HEK293 (cell line): ENCODE measurements around the gene CDCP2.

ENCODE experiments used
- CTCF ChIA-PET: fragments of 350-600 bp; formaldehyde crosslinking; extraction: SDS; loops from one replicate; lab custom pipeline; 2021; ENCODE audit warnings: antibody characterized with exemption; lab: Yijun Ruan, JAX
- POLR2A ChIA-PET: fragments of 300-600 bp; formaldehyde crosslinking; extraction: SDS; loops from one replicate; lab custom pipeline; 2020; ENCODE audit warnings: antibody characterized with exemption, inconsistent platforms; lab: Yijun Ruan, JAX
- H3K27ac ChIP-seq: fragments of 200-500 bp; sonication (Bioruptor generic); 2 replicates; pipeline ENCODE4 v1.5.1; 2014; ENCODE audit warnings: low read depth, low read length, control low read depth, inconsistent platforms; ENCODE audit errors: extremely low read depth
- H3K36me3 ChIP-seq, 2 experiments: fragments of 200-500 bp in 1 of 2; sonication (Bioruptor generic) in 1 of 2; 1 replicate in 1 of 2; 2 replicates in 1 of 2; pipeline ENCODE4 v1.5.1; 2014 to 2017; ENCODE audit warnings: inconsistent platforms in 2 of 2, low read length in 2 of 2; ENCODE audit not compliant: control insufficient read depth in 2 of 2, insufficient read depth in 1 of 2
- H3K4me1 ChIP-seq: fragments of 200-500 bp; sonication (Bioruptor generic); 2 replicates; pipeline ENCODE4 v1.5.1; 2014; ENCODE audit warnings: mild to moderate bottlenecking, low read length, inconsistent platforms; ENCODE audit not compliant: control insufficient read depth, insufficient read depth
- H3K4me3 ChIP-seq: 2 replicates; pipeline ENCODE4 v1.5.1; 2011; ENCODE audit warnings: low read depth, mild to moderate bottlenecking, control low read depth, low read length, moderate library complexity
- H3K9me3 ChIP-seq: fragments of 200-500 bp; sonication (Bioruptor generic); 2 replicates; pipeline ENCODE4 v1.5.1; 2014; ENCODE audit warnings: low read depth, low read length, inconsistent platforms; ENCODE audit not compliant: control insufficient read depth, insufficient read depth
- KLF10 ChIP-seq: fragments of 450-650 bp; IDR thresholded peaks from 2 replicates; pipeline ENCODE4 v1.5.1; 2018; ENCODE audit warnings: missing biosample characterization, mild to moderate bottlenecking, missing genetic modification characterization
- KLF16 ChIP-seq: fragments of 450-650 bp; formaldehyde crosslinking; IDR thresholded peaks from 2 replicates; pipeline ENCODE4 v1.5.1; 2017; ENCODE audit warnings: missing biosample characterization, missing genetic modification characterization
- ZBTB17 ChIP-seq: fragments of 450-650 bp; formaldehyde crosslinking; IDR thresholded peaks from 2 replicates; pipeline ENCODE4 v1.5.1; 2016; ENCODE audit warnings: missing biosample characterization, missing genetic modification characterization
- ZFP37 ChIP-seq: fragments of 450-650 bp; formaldehyde crosslinking; IDR thresholded peaks from 2 replicates; pipeline ENCODE4 v1.5.1; 2016; ENCODE audit warnings: missing biosample characterization, missing genetic modification characterization
- ZNF114 ChIP-seq: fragments of 450-650 bp; formaldehyde crosslinking; IDR thresholded peaks from 2 replicates; pipeline ENCODE4 v1.5.0; 2017; ENCODE audit warnings: missing biosample characterization, missing genetic modification characterization
- ZNF132 ChIP-seq: fragments of 450-650 bp; formaldehyde crosslinking; IDR thresholded peaks from 2 replicates; pipeline ENCODE4 v1.5.1; 2017; ENCODE audit warnings: missing biosample characterization, missing genetic modification characterization, borderline replicate concordance
- ZNF2 ChIP-seq: fragments of 450-650 bp; formaldehyde crosslinking; IDR thresholded peaks from 2 replicates; pipeline ENCODE4 v1.5.1; 2016; ENCODE audit warnings: missing biosample characterization, missing genetic modification characterization
- ZNF211 ChIP-seq: fragments of 450-650 bp; formaldehyde crosslinking; IDR thresholded peaks from 2 replicates; pipeline ENCODE4 v1.5.1; 2016; ENCODE audit warnings: low read depth, missing biosample characterization, missing genetic modification characterization
- ZNF239 ChIP-seq: fragments of 450-650 bp; formaldehyde crosslinking; IDR thresholded peaks from 2 replicates; pipeline ENCODE4 v1.5.1; 2016; ENCODE audit warnings: missing biosample characterization, missing genetic modification characterization
- ZNF335 ChIP-seq: fragments of 450-650 bp; formaldehyde crosslinking; conservative IDR thresholded peaks from 2 replicates; pipeline ENCODE4 v1.5.1; 2016; ENCODE audit warnings: missing biosample characterization, missing genetic modification characterization
- ZNF404 ChIP-seq: fragments of 450-650 bp; formaldehyde crosslinking; IDR thresholded peaks from 2 replicates; pipeline ENCODE4 v1.5.1; 2017; ENCODE audit warnings: missing biosample characterization, missing genetic modification characterization
- ZNF521 ChIP-seq: fragments of 450-650 bp; formaldehyde crosslinking; IDR thresholded peaks from 2 replicates; pipeline ENCODE4 v1.5.1; 2017; ENCODE audit warnings: missing biosample characterization, mild to moderate bottlenecking, missing genetic modification characterization
- ZNF530 ChIP-seq: fragments of 450-650 bp; formaldehyde crosslinking; IDR thresholded peaks from 2 replicates; pipeline ENCODE4 v1.5.1; 2016; ENCODE audit warnings: low read depth, missing biosample characterization, missing genetic modification characterization
- ZNF560 ChIP-seq: fragments of 450-650 bp; formaldehyde crosslinking; IDR thresholded peaks from 2 replicates; pipeline ENCODE4 v1.5.1; 2017; ENCODE audit warnings: missing biosample characterization, missing genetic modification characterization, borderline replicate concordance
- ZNF610 ChIP-seq: fragments of 450-650 bp; formaldehyde crosslinking; IDR thresholded peaks from 2 replicates; pipeline ENCODE4 v1.5.1; 2016; ENCODE audit warnings: missing biosample characterization, missing genetic modification characterization, borderline replicate concordance
- TF ChIP-seq, protein P1 (sequence below): fragments of 450-650 bp; formaldehyde crosslinking; IDR thresholded peaks from 2 replicates; pipeline ENCODE4 v1.5.1; 2017; ENCODE audit warnings: missing biosample characterization, mild to moderate bottlenecking, missing genetic modification characterization, moderate library complexity
- TF ChIP-seq, protein P2 (sequence below): fragments of 450-650 bp; formaldehyde crosslinking; IDR thresholded peaks from 2 replicates; pipeline ENCODE4 v1.5.1; 2016; ENCODE audit warnings: missing biosample characterization, missing genetic modification characterization
- TF ChIP-seq, protein P3 (sequence below): sonication (generic); formaldehyde crosslinking; IDR thresholded peaks from 2 replicates; pipeline ENCODE4 v1.8.1; 2022; ENCODE audit warnings: mild to moderate bottlenecking, moderate library complexity, missing genetic modification reagents
- TF ChIP-seq, protein P4 (sequence below): fragments of 450-650 bp; formaldehyde crosslinking; IDR thresholded peaks from 2 replicates; pipeline ENCODE4 v1.5.1; 2017; ENCODE audit warnings: missing biosample characterization, missing genetic modification characterization
- TF ChIP-seq, protein P5 (sequence below): fragments of 450-650 bp; formaldehyde crosslinking; IDR thresholded peaks from 2 replicates; pipeline ENCODE4 v1.5.1; 2016; ENCODE audit warnings: missing biosample characterization, missing genetic modification characterization

Gene CDCP2

DNA sequence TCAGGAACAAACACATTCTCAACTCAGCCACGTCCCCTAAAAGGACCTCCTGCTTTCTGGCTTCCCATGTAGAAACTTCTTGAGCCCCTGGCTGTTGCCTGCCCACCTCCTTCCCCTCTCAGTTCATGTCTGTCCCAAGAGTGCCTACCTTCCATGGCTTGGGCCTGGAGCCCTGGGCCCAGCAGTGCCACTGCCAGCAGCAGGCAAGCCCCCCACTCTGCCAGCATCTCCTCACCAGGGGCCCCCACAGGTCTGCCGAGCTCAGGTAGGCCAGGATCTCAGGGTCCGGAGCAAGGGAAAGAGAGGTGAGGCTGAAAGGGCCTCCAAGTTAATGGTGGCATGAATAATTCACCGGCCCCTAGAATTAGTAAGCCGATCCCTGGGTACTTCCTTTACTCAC is at the start of gene CDCP2:
CDCP2 (minus strand) TSS at position 305 of the 400 bp plus-strand sequence; CDS start at position 227, 78 bp downstream.
- ChIA-PET CTCF (interaction anchor here (0.6 kb wide), 1 partner anchor 28 kb away, joined by 3 read pairs; no protein-coding TSS in a partner anchor), POLR2A (no interaction called here)
- H3K36me3 ChIP-seq, result no peaks in the 10 kb centered on the region
- TF ChIP-seq ZNF114 (no peak), ZBTB17 (tag by site-specific recombination) (no peak), ZNF239 (tag by site-specific recombination) (no peak), ZNF530 (no peak)
- TF ChIP-seq, protein P1, sequence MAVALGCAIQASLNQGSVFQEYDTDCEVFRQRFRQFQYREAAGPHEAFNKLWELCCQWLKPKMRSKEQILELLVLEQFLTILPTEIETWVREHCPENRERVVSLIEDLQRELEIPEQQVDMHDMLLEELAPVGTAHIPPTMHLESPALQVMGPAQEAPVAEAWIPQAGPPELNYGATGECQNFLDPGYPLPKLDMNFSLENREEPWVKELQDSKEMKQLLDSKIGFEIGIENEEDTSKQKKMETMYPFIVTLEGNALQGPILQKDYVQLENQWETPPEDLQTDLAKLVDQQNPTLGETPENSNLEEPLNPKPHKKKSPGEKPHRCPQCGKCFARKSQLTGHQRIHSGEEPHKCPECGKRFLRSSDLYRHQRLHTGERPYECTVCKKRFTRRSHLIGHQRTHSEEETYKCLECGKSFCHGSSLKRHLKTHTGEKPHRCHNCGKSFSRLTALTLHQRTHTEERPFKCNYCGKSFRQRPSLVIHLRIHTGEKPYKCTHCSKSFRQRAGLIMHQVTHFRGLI (tag by site-specific recombination), result no peak
- no peak within 1 kb of the TSS for H3K4me3 ChIP-seq
- no peaks in the 10 kb centered on the region for H3K4me1 ChIP-seq
- no peaks in the 10 kb centered on the region for H3K9me3 ChIP-seq
- no peak within 1 kb of the TSS for H3K27ac ChIP-seq

DNA sequence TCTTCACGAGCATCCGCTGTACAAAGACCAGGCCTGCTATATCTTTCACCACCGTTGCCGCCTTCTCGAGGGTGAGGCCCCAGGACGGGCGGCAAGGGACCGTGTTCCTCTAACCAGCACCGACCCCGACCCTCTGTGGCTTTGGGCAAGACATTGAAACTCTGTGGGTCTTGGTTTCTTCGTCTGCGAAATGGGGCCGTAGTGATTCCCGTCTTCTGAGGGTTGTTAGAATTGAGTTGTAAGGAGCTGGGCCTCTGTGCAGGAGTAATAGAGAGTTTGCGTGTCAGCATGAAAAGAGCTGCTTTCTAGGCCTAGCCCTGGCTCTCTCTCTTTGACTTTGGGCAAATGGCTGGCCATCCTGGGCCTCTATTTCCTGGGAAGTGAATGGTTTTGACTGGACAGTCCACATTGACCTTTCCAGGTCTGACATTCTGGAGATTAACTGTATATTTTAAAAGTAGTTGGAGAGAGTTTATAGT is 47.8 kb upstream of the CDCP2 start:
- POLR2A ChIA-PET, result interaction anchor here (0.5 to 2.0 kb wide), 17 partner anchors 9 to 288 kb away, joined by 3 to 7 read pairs (median 4); no protein-coding TSS in a partner anchor
- H3K4me3 ChIP-seq, result peak overlapping the region; percentile 72
- CTCF ChIA-PET, result interaction anchor here (1.4 kb wide), 1 partner anchor 19 kb away, joined by 4 read pairs; no protein-coding TSS in a partner anchor
- peaks cover 25 to 50% of the 10 kb centered on the region in 2 experiments; a peak in 2 of 3 replicates for H3K36me3 ChIP-seq
- H3K9me3 ChIP-seq, result no peaks in the 10 kb centered on the region
- peaks cover 5% of the 10 kb centered on the region for H3K4me1 ChIP-seq
- H3K27ac ChIP-seq, result peak overlapping the region; percentile 61; the same call in 1 of the 2 replicates
- TF ChIP-seq, protein P2, sequence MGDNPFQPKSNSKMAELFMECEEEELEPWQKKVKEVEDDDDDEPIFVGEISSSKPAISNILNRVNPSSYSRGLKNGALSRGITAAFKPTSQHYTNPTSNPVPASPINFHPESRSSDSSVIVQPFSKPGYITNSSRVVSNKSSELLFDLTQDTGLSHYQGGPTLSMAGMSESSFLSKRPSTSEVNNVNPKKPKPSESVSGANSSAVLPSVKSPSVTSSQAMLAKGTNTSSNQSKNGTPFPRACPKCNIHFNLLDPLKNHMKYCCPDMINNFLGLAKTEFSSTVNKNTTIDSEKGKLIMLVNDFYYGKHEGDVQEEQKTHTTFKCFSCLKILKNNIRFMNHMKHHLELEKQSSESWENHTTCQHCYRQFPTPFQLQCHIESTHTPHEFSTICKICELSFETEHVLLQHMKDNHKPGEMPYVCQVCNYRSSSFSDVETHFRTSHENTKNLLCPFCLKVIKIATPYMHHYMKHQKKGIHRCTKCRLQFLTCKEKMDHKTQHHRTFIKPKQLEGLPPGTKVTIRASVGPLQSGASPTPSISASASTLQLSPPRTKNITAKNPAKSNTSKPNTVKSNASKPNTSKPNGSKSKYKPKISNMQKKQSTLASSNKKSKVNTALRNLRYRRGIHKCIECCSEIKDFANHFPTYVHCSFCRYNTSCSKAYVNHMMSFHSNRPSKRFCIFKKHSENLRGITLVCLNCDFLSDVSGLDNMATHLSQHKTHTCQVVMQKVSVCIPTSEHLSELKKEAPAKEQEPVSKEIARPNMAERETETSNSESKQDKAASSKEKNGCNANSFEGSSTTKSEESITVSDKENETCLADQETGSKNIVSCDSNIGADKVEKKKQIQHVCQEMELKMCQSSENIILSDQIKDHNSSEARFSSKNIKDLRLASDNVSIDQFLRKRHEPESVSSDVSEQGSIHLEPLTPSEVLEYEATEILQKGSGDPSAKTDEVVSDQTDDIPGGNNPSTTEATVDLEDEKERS (tag by site-specific recombination), result no peak
- TF ChIP-seq, protein P3, sequence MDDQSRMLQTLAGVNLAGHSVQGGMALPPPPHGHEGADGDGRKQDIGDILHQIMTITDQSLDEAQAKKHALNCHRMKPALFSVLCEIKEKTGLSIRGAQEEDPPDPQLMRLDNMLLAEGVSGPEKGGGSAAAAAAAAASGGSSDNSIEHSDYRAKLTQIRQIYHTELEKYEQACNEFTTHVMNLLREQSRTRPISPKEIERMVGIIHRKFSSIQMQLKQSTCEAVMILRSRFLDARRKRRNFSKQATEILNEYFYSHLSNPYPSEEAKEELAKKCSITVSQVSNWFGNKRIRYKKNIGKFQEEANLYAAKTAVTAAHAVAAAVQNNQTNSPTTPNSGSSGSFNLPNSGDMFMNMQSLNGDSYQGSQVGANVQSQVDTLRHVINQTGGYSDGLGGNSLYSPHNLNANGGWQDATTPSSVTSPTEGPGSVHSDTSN, result no peak
- TF ChIP-seq ZNF404 (tag by site-specific recombination) (no peak), ZNF132 (tag by site-specific recombination) (no peak), ZNF211 (tag by site-specific recombination) (no peak), ZNF335 (peak; percentile 70), ZNF2 (tag by site-specific recombination) (no peak)

DNA sequence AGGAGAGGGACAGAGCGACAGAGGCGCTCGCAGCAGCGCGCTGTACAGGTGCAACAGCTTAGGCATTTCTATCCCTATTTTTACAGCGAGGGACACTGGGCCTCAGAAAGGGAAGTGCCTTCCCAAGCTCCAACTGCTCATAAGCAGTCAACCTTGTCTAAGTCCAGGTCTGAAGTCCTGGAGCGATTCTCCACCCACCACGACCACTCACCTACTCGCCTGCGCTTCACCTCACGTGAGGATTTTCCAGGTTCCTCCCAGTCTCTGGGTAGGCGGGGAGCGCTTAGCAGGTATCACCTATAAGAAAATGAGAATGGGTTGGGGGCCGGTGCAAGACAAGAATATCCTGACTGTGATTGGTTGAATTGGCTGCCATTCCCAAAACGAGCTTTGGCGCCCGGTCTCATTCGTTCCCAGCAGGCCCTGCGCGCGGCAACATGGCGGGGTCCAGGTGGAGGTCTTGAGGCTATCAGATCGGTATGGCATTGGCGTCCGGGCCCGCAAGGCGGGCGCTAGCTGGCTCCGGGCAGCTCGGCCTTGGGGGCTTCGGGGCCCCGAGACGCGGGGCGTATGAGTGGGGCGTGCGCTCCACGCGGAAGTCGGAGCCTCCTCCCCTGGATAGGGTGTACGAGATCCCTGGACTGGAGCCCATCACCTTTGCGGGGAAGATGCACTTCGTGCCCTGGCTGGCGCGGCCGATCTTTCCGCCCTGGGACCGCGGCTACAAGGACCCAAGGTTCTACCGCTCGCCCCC is 47.1 kb upstream of the CDCP2 start, which contains the start of the genes CYB5RL and MRPL37:
CYB5RL (minus strand) TSS at position 266 of the 754 bp plus-strand sequence. CDS start 4,414 bp downstream, outside the sequence.
MRPL37 (plus strand) TSS at position 403 of the 754 bp plus-strand sequence; CDS start at position 480, 77 bp downstream.
- POLR2A ChIA-PET, result interaction anchor here (0.6 to 2.0 kb wide), 22 partner anchors 10 to 435 kb away, joined by 3 to 7 read pairs (median 4); no protein-coding TSS in a partner anchor
- Histone ChIP-seq H3K4me1 (peaks cover 5% of the 10 kb centered on the region), H3K36me3 (peaks cover 19 to 50% of the 10 kb centered on the region in 2 experiments), H3K9me3 (no peaks in the 10 kb centered on the region), H3K4me3 (peak within 1 kb of the TSS; percentile 72), H3K27ac (peak within 1 kb of the TSS; percentile 61; the same call in 1 of the 2 replicates)
- CTCF ChIA-PET, result interaction anchor here (0.6 to 2.3 kb wide), 3 partner anchors 18 to 332 kb away, joined by 3 to 11 read pairs (median 4); no protein-coding TSS in a partner anchor
- TF ChIP-seq KLF10 (tag by site-specific recombination), result 0 out of 2 replicates have a peak, but pooled peaks have one; percentile 24
- peak; percentile 34; the same call in 1 of the 2 replicates for TF ChIP-seq ZNF2 (tag by site-specific recombination)
- 0 out of 2 replicates have a peak, but pooled peaks have one; percentile 22 for TF ChIP-seq ZNF610 (tag by site-specific recombination)
- TF ChIP-seq, protein P4, sequence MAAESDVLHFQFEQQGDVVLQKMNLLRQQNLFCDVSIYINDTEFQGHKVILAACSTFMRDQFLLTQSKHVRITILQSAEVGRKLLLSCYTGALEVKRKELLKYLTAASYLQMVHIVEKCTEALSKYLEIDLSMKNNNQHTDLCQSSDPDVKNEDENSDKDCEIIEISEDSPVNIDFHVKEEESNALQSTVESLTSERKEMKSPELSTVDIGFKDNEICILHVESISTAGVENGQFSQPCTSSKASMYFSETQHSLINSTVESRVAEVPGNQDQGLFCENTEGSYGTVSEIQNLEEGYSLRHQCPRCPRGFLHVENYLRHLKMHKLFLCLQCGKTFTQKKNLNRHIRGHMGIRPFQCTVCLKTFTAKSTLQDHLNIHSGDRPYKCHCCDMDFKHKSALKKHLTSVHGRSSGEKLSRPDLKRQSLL (tag by site-specific recombination), result no peak
- TF ChIP-seq, protein P5, sequence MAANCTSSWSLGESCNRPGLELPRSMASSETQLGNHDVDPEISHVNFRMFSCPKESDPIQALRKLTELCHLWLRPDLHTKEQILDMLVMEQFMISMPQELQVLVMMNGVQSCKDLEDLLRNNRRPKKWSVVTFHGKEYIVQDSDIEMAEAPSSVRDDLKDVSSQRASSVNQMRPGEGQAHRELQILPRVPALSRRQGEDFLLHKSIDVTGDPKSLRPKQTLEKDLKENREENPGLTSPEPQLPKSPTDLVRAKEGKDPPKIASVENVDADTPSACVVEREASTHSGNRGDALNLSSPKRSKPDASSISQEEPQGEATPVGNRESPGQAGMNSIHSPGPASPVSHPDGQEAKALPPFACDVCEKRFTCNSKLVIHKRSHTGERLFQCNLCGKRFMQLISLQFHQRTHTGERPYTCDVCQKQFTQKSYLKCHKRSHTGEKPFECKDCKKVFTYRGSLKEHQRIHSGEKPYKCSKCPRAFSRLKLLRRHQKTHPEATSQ (tag by site-specific recombination), result no peak
- no peak for TF ChIP-seq ZNF560 (tag by site-specific recombination)
- TF ChIP-seq ZNF521 (tag by site-specific recombination), result no peak
- 0 out of 2 replicates have a peak, but pooled peaks have one; percentile 12 for TF ChIP-seq ZFP37 (tag by site-specific recombination)
- TF ChIP-seq KLF16, result 0 out of 2 replicates have a peak, but pooled peaks have one; percentile 16
